DND-41 (cell line): ENCODE results near the gene TTC17.

Source experiments
- EZH2 ChIP-seq: IDR thresholded peaks from 3 replicates; pipeline ENCODE4 v1.6.1; 2012; ENCODE audit warnings: borderline replicate concordance, low read depth, mild to moderate bottlenecking, moderate library complexity, low read length, inconsistent platforms; ENCODE audit not compliant: severe bottlenecking
- TF ChIP-seq, protein P1 (sequence below): IDR thresholded peaks from 2 replicates; pipeline ENCODE4 v1.5.1; 2012; ENCODE audit warnings: borderline replicate concordance, low read length, moderate library complexity, mild to moderate bottlenecking; ENCODE audit not compliant: poor library complexity, severe bottlenecking; ENCODE audit errors: extremely low read depth

DNA sequence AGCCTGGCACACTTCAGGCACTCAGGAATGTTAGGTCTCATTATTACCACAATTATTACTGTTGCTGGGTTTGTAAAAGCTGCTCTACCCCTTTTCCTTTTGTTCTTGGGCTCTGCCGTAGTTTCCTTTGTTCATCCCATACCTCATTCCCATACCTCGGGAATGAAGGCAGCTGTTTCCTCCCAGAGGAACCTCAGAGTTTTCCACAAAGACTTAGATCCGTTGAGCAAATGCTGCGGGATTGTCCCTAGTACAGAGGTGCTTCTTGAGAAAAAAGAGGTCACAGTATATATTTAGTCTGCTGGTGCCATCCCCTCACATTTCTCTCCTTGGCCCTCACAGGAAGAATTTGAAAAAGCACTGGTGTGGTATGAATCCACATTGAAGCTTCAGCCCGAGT, 134.7 kb downstream of the TTC17 start:
- TF ChIP-seq, protein P1, sequence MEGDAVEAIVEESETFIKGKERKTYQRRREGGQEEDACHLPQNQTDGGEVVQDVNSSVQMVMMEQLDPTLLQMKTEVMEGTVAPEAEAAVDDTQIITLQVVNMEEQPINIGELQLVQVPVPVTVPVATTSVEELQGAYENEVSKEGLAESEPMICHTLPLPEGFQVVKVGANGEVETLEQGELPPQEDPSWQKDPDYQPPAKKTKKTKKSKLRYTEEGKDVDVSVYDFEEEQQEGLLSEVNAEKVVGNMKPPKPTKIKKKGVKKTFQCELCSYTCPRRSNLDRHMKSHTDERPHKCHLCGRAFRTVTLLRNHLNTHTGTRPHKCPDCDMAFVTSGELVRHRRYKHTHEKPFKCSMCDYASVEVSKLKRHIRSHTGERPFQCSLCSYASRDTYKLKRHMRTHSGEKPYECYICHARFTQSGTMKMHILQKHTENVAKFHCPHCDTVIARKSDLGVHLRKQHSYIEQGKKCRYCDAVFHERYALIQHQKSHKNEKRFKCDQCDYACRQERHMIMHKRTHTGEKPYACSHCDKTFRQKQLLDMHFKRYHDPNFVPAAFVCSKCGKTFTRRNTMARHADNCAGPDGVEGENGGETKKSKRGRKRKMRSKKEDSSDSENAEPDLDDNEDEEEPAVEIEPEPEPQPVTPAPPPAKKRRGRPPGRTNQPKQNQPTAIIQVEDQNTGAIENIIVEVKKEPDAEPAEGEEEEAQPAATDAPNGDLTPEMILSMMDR = no peak
- TF ChIP-seq EZH2 = no peak
